ENCODE measurements around the gene ZFYVE26. TPM values are rescaled to one million over a fixed set of nuclear protein-coding genes. Genes with fewer than 3 reads are reported as not detected.
"Not testable (repeated sequence)": the region's sequence is repeated elsewhere in the genome, so short reads cannot be mapped to it uniquely, and the experiment has no call there.

Gene ZFYVE26
- total RNA-seq, 4 donors from 2014 or later = 15.9 to 21.2 (median 19.5) TPM

GRCh38 chr14:67718265-67718664 lies 98.1 kb downstream of the ZFYVE26 start:
- WGBS = 68% methylated on average over 2 of the region's 2 CpGs
- H3K27ac ChIP-seq (replicated peaks in 1 of 4) = no peak overlapping the region
- H3K9me3 ChIP-seq = no peaks in the 10 kb centered on the region
- H3K36me3 ChIP-seq = no peaks in the 10 kb centered on the region
- peaks cover 11 to 12% (median 12%) of the 10 kb centered on the region in 4 donors for H3K4me1 ChIP-seq
- H3K4me3 ChIP-seq = no peak overlapping the region
- no peak for DNase-seq (ENCODE audit: extremely low spot score)
- no peaks in the 10 kb centered on the region for H3K27me3 ChIP-seq
- TF ChIP-seq POLR2A (IDR thresholded peaks at IDR 0.05; ENCODE audit: low read depth) (no peak), EP300 (IDR thresholded peaks at IDR 0.05) (no peak), POLR2AphosphoS5 (IDR thresholded peaks at IDR 0.05) (no peak)
- TF ChIP-seq, protein P1, sequence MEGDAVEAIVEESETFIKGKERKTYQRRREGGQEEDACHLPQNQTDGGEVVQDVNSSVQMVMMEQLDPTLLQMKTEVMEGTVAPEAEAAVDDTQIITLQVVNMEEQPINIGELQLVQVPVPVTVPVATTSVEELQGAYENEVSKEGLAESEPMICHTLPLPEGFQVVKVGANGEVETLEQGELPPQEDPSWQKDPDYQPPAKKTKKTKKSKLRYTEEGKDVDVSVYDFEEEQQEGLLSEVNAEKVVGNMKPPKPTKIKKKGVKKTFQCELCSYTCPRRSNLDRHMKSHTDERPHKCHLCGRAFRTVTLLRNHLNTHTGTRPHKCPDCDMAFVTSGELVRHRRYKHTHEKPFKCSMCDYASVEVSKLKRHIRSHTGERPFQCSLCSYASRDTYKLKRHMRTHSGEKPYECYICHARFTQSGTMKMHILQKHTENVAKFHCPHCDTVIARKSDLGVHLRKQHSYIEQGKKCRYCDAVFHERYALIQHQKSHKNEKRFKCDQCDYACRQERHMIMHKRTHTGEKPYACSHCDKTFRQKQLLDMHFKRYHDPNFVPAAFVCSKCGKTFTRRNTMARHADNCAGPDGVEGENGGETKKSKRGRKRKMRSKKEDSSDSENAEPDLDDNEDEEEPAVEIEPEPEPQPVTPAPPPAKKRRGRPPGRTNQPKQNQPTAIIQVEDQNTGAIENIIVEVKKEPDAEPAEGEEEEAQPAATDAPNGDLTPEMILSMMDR (IDR thresholded peaks at IDR 0.05) = no peak
- intact Hi-C loops (cut with DNase I) = no loop called here

GRCh38 chr14:67717048-67717447 lies 99.3 kb downstream of the ZFYVE26 start:
- intact Hi-C loops (cut with DNase I) = no loop called here
- no peak overlapping the region for H3K4me3 ChIP-seq
- TF ChIP-seq POLR2A (IDR thresholded peaks at IDR 0.05; ENCODE audit: low read depth) = no peak
- TF ChIP-seq, protein P1 (IDR thresholded peaks at IDR 0.05) = no peak
- no peak for TF ChIP-seq EP300 (IDR thresholded peaks at IDR 0.05)
- no peak for TF ChIP-seq POLR2AphosphoS5 (IDR thresholded peaks at IDR 0.05)
- no peaks in the 10 kb centered on the region for H3K36me3 ChIP-seq
- H3K9me3 ChIP-seq = no peaks in the 10 kb centered on the region
- DNase-seq (ENCODE audit: extremely low spot score) = no peak
- H3K27me3 ChIP-seq = no peaks in the 10 kb centered on the region
- 96% methylated on average over 1 of the region's 1 CpG for WGBS
- H3K27ac ChIP-seq (replicated peaks in 1 of 4) = no peak overlapping the region
- H3K4me1 ChIP-seq = peaks cover 2 to 4% (median 3%) of the 10 kb centered on the region in 4 donors

GRCh38 chr14:67710209-67710608 lies 106.2 kb downstream of the ZFYVE26 start:
- H3K27ac ChIP-seq (replicated peaks in 1 of 4) = no peak overlapping the region
- no peaks in the 10 kb centered on the region for H3K9me3 ChIP-seq
- no peak overlapping the region for H3K4me3 ChIP-seq
- H3K4me1 ChIP-seq = no peaks in the 10 kb centered on the region
- WGBS = 91% methylated on average over 2 of the region's 2 CpGs
- no peaks in the 10 kb centered on the region for H3K36me3 ChIP-seq
- no peaks in the 10 kb centered on the region for H3K27me3 ChIP-seq
- TF ChIP-seq, protein P1 (IDR thresholded peaks at IDR 0.05) = no peak
- TF ChIP-seq POLR2A (IDR thresholded peaks at IDR 0.05; ENCODE audit: low read depth) (no peak), POLR2AphosphoS5 (IDR thresholded peaks at IDR 0.05) (no peak), EP300 (IDR thresholded peaks at IDR 0.05) (no peak)
- no peak for DNase-seq (ENCODE audit: extremely low spot score)
- intact Hi-C loops (cut with DNase I) = no loop called here

- WGBS = 75% methylated on average over 1 of the region's 1 CpG
- intact Hi-C loops (cut with DNase I) = loop anchor here (10.0 kb wide), 1 partner anchor 125 kb away; no protein-coding TSS in a partner anchor
- H3K4me3 ChIP-seq; DNase-seq (ENCODE audit: extremely low spot score); H3K27me3 ChIP-seq; H3K36me3 ChIP-seq; H3K4me1 ChIP-seq; H3K27ac ChIP-seq (replicated peaks in 1 of 4); H3K9me3 ChIP-seq: not testable (repeated sequence)
Measured at GRCh38 chr14:67709796-67710195, 106.6 kb downstream of the ZFYVE26 start.

DNA sequence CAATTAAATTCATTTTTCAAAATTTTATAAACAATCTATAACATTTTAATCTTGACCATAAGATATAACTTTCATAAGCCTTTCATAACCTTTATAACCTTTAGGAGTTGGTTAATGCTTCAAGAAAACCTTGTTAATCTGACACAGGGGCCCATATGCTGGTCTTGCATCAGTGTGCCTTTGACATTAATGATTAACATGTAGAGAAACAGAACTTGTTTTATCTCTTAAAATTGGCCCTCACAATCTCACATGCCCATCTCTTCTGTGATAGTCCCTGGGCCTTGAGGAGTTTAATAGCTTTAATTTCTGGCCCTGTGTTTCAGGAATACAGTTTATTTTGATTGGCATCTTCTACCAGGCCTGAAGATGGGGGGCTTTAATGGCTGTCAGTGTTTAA lies 107.0 kb downstream of the ZFYVE26 start:
- H3K4me1 ChIP-seq = not testable (repeated sequence)

GRCh38 chr14:67705211-67705610 lies 111.2 kb downstream of the ZFYVE26 start:
- Histone ChIP-seq H3K4me3 (no peak overlapping the region), H3K36me3 (no peaks in the 10 kb centered on the region), H3K27me3 (no peaks in the 10 kb centered on the region), H3K27ac (replicated peaks in 1 of 4) (no peak overlapping the region), H3K4me1 (no peaks in the 10 kb centered on the region), H3K9me3 (no peaks in the 10 kb centered on the region)
- 66% methylated on average over 3 of the region's 3 CpGs for WGBS
- intact Hi-C loops (cut with DNase I) = loop anchor here (10.0 kb wide), 1 partner anchor 120 kb away; no protein-coding TSS in a partner anchor
- no peak for DNase-seq (ENCODE audit: extremely low spot score)
- TF ChIP-seq POLR2AphosphoS5 (IDR thresholded peaks at IDR 0.05) (no peak), POLR2A (IDR thresholded peaks at IDR 0.05; ENCODE audit: low read depth) (no peak), EP300 (IDR thresholded peaks at IDR 0.05) (no peak)
- TF ChIP-seq, protein P1 (IDR thresholded peaks at IDR 0.05) = no peak

More for the DNA sequence above, 107.0 kb downstream of the ZFYVE26 start:
- H3K36me3 ChIP-seq; DNase-seq (ENCODE audit: extremely low spot score); H3K27me3 ChIP-seq; H3K27ac ChIP-seq (replicated peaks in 1 of 4); H3K9me3 ChIP-seq; H3K4me3 ChIP-seq: not testable (repeated sequence)
- intact Hi-C loops (cut with DNase I) = loop anchor here (10.0 kb wide), 1 partner anchor 125 kb away; no protein-coding TSS in a partner anchor

Measured in esophagus muscularis mucosa (tissue), 4 donors.